HG02938 (cell line): ENCODE data around the gene UBTD2.
"Not testable (repeated sequence)": the region's sequence is repeated elsewhere in the genome, so short reads cannot be mapped to it uniquely, and the experiment has no call there.

Experiments
- ATAC-seq: cut with Tn5 transposase; IDR thresholded peaks from one replicate; pipeline ENCODE4 v1.9.1; 2021; ENCODE audit warnings: mild to moderate bottlenecking, moderate library complexity; ENCODE audit not compliant: unreplicated experiment

Gene UBTD2

DNA sequence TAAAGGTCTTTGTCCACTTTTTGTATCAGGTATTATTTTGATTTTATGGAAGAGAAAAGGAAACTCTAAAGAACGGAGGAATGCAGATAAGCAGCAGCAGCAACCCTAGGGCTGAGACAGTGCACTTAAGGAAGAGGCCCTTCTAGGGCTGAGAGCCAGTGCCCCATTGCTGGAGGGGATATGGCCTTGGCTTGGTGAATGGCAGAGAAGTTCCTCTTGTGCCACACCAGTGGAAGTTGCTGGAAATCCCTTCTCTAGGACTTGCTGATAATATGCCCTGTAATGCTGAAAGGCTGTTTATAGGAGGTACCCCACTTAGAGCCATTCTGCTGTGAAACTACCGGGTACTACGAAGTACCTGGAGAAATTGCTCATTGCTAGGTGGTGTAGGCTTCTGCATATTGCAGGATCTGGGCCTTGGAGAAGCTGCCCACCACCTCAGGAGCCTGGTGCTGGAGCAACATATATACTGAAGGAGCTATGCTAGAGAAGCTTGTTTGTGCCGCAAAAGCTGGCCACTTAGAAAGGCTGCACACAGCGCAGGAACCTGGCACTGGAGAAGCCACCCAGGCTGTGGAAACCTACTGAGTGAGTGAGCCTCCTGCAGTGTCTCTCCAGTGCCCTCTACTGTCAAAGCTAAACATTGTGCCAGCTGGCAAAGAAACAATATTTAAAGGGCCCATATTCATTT, 9.6 kb upstream of the UBTD2 start:
- peak; percentile 91 for ATAC-seq

DNA sequence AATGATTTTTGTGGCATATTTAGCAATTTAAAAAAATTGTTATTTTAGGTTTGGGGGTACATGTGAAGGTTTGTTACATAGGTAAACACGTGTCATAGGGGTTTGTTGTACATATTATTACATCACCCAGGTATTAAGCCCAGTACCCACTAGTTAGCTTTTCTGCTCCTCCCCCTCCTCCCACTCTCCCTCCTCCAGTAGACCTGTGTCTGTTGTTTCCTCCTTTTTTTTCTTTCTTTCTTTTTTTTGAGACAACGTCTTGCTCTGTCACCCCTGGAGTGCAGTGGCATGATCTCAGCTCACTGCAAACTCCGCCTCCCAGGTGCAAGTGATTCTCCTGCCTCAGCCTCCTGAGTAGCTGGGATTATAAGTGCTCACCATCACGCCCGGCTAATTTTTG, 8.3 kb upstream of the UBTD2 start:
- not testable (repeated sequence) for ATAC-seq

- ATAC-seq, result no peak
These were observed 4.9 kb upstream of the UBTD2 start for GRCh38 chr5:172288465-172288864.

GRCh38 chr5:172287140-172287539, 3.6 kb upstream of the UBTD2 start:
- not testable (repeated sequence) for ATAC-seq

GRCh38 chr5:172285226-172286143, 1.9 kb upstream of the UBTD2 start:
- no peak for ATAC-seq

GRCh38 chr5:172284611-172284980, 1.0 kb upstream of the UBTD2 start:
- no peak for ATAC-seq

GRCh38 chr5:172283862-172284610, 472 bp upstream of the UBTD2 start:
- ATAC-seq, result peak; percentile 61

DNA sequence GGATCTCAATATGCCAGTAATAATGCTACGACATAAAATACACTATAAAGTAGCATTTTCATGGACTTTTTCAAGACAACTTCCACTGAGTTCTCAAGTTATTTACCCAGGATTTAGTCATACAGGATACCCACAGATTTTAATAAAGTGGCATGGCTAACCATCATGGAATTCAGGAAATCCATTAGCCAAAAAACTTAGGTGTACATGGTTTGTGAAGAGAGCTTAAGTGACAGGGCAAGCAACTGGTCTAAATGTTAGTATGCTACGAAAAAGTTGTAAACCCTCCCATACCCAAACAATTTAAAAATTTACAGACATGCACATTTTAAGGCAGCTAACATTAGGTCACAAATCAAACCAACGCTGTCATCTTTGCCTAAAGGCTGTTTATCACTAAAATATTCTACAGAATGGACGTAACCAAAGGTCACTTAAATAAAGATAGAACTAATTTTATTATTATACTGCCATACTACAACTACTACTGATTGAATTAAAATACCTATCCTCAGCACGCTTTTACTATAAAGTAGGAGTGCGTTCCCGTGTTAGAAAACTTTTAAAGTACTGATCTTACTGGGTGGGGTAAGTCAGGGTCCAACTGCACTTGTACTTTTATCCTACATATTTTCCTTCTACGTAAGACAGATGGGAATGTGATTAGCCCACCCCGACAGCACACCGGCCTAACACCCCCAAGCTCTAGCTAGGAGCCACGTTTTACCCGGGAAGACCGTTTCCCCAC, 1.1 kb downstream of the UBTD2 start:
- no peak for ATAC-seq

DNA sequence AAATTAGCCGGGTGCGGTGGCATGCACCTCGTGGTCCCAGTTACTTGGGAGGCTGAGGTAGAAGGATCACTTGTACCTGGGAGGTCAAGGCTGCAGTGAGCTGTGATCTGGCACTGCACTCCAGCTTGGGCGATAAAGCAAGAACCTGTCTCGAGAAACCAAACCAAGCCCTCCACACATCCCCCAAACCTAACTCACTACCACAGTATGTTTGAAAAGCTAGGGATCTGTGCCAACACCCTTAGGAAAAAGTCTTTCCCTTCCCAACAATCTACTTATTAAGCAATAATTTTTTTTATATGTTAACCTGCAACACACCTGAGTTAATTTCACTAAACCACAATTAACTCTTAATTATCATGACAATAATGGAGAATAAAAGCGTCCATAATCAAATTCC, 2.2 kb downstream of the UBTD2 start:
- ATAC-seq, result no peak

DNA sequence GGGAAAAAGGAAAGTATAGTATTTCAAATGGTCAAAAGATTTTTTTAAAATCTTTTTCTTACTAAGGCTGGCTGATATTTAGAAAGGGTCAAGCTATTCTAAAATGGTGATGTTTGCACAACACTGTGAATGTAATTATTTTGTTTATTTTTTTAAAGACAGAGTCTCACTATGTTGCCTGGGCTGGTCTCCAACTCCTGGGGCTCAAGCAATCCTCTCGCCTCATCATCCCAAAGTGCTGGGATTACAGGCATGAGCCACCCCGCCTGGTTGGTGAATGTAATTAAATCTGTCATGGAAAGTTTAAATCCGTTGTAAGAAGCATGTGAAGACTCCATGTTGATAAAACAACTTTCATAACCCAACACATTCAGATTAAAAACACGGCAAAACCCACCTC, 2.6 kb downstream of the UBTD2 start:
- ATAC-seq, result no peak

GRCh38 chr5:172280317-172280716, 3.2 kb downstream of the UBTD2 start:
- no peak for ATAC-seq

DNA sequence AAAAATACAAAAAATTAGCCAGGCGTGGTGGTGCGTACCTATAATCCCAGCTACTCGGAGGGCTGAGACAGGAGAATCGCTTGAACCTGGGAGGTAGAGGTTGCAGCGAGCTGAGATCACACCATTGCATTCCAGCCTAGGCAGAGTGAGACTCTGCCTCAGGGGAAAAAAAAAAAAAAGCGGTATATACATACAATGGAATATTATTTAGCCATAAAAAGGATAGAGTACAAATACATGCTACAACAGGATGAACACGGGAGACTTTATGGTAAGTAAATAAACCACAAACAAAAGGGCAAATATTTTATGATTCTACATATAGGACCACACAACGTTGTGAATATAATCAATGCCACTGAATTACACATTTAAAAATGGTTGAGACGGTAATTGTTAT, 5.2 kb downstream of the UBTD2 start:
- ATAC-seq, result no peak

DNA sequence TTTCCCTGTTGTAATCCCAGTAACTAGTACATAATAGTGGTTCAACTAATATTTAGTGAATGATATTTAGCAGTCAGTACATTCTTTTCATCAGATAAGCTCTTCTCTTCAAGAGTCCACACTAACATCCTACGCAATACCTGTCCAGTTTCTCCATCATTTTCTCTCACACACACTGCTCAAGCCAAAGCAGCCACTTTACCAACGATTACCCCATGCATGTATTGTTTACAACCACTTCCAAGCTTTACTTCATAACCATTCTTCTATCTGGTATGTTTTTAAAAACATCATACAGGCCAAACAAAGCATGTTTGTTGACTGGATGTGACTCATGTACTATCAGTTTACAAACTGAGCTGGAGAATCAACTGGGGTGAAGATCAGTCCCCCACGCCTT, 7.3 kb downstream of the UBTD2 start:
- no peak for ATAC-seq

DNA sequence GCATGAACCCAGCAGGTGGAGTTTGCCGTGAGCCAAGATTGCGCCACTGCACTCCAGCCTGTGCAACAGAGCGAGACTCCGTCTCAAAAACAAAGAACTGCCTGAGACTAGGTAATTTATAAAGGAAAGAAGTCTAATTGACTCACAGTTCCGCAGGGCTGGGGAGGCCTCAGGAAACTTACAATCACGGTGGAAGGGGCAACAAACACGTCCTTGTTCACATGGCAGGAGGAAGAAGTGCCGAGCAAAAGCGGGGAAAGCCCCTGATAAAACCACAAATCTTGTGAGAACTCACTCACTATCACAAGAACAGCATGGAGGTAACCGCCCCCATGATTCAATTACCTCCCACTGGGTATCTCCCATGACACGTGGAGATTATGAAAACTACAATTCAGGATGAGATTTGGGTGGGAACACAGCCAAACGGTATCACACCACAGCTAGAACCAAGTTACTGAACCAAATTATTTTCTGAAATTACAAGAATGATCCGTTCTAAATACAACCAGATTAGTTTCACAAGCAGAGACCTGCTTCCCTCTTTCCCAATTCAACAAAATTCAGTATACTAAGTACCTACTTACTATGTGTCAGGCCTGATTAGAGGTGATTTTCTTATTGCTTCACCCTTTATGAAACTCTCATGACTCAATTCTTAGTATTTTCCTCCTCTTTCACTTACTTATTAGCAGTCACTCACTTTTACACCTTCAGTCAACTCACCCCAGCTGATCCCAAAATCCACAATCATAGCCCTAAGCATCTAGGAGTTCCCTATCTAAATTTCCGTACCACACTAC, 8.4 kb downstream of the UBTD2 start:
- no peak for ATAC-seq

- no peak for ATAC-seq
These were observed 15.6 kb downstream of the UBTD2 start for GRCh38 chr5:172267943-172268342.

DNA sequence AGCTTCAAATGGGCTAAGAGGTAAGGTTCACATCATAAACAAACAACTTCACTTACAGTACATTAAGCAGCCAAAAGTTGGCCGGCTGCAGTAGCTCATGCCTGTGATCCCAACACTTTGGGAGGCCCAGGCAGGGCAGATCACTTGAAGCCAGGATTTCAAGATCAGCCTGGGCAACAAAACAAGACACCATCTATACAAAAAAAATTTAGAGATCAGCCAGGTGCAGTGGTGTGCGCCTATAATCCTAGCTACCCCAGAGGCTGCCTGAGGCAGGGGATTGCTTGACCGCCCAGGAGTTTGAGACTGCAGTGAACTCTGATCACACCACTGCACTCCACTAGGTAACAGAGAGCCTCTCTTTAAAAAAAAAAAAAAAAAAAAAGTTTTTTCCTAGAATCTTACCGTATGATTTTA, 16.9 kb downstream of the UBTD2 start:
- ATAC-seq, result no peak

GRCh38 chr5:172266071-172266675, 17.4 kb downstream of the UBTD2 start:
- no peak for ATAC-seq

- no peak for ATAC-seq
These were observed 18.7 kb downstream of the UBTD2 start for GRCh38 chr5:172264815-172265395.

GRCh38 chr5:172255444-172255843, 28.1 kb downstream of the UBTD2 start:
- no peak for ATAC-seq
